Lower leg skin (tissue), 3 donors: ENCODE results near the gene SLC22A16.

Experiments
- POLR2A ChIP-seq, 2 donors: fragments of 450-650 bp; IDR thresholded peaks; one replicate each; pipeline ENCODE4 v1.6.1; 2016 to 2017; ENCODE audit warnings: antibody characterized with exemption in 2 of 2, mild to moderate bottlenecking in 1 of 2, moderate library complexity in 1 of 2
- TF ChIP-seq, protein P1 (sequence below), 3 donors: fragments of 450-650 bp; IDR thresholded peaks; one replicate each; pipeline ENCODE4 v1.5.1; 2016; ENCODE audit warnings: antibody characterized with exemption in 3 of 3, mild to moderate bottlenecking in 3 of 3, moderate library complexity in 2 of 3

DNA sequence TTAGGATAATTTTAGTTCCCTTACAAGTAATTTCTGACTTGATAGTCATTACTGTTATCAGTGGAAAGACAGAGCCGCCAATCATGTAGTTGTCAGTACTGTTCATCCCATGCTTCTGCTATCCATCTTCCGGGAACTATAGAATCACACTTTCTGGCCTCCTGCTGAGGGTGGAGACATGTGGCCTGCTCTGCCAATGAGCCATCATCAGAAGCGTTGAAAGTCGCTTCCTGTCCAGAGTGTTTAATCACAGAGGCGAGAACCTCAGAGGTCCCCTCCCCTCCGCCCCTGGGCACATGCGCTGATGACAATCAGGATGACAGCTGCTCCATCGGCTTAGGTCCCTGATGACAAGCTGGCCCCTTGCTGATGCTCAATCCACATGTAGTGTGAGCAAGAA is 64.1 kb downstream of the SLC22A16 start:
- TF ChIP-seq, protein P1, sequence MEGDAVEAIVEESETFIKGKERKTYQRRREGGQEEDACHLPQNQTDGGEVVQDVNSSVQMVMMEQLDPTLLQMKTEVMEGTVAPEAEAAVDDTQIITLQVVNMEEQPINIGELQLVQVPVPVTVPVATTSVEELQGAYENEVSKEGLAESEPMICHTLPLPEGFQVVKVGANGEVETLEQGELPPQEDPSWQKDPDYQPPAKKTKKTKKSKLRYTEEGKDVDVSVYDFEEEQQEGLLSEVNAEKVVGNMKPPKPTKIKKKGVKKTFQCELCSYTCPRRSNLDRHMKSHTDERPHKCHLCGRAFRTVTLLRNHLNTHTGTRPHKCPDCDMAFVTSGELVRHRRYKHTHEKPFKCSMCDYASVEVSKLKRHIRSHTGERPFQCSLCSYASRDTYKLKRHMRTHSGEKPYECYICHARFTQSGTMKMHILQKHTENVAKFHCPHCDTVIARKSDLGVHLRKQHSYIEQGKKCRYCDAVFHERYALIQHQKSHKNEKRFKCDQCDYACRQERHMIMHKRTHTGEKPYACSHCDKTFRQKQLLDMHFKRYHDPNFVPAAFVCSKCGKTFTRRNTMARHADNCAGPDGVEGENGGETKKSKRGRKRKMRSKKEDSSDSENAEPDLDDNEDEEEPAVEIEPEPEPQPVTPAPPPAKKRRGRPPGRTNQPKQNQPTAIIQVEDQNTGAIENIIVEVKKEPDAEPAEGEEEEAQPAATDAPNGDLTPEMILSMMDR (IDR thresholded peaks at IDR 0.05): no peak
- no peak for TF ChIP-seq POLR2A (IDR thresholded peaks at IDR 0.05)
